NK-92 (cell line): ENCODE measurements around the gene CACNB4.
"Not testable (repeated sequence)": the region's sequence is repeated elsewhere in the genome, so short reads cannot be mapped to it uniquely, and the experiment has no call there.

Experiments
- DNase-seq: peaks from one replicate; lab custom pipeline; 2025; ENCODE audit not compliant: unreplicated experiment; lab: John Stamatoyannopoulos, UW

The CACNB4 gene

GRCh38 chr2:152054593-152054992 lies 44.3 kb downstream of the CACNB4 start:
- DNase-seq, result no peak

- DNase-seq, result no peak
These were observed 47.4 kb downstream of the CACNB4 start for GRCh38 chr2:152051436-152051835.

GRCh38 chr2:152050915-152051314 lies 47.9 kb downstream of the CACNB4 start:
- DNase-seq, result no peak

GRCh38 chr2:152050341-152050740 lies 48.5 kb downstream of the CACNB4 start:
- DNase-seq, result no peak

- DNase-seq, result no peak
These were observed 49.3 kb downstream of the CACNB4 start for GRCh38 chr2:152049541-152049940.

- no peak for DNase-seq
These were observed 50.9 kb downstream of the CACNB4 start for GRCh38 chr2:152047824-152048471.

- DNase-seq, result no peak
These were observed 51.9 kb downstream of the CACNB4 start for GRCh38 chr2:152046940-152047339.

GRCh38 chr2:152042636-152043615 lies 55.9 kb downstream of the CACNB4 start:
- no peak for DNase-seq

- no peak for DNase-seq
These were observed 60.3 kb downstream of the CACNB4 start for GRCh38 chr2:152038441-152038958.

- DNase-seq, result no peak
These were observed 61.0 kb downstream of the CACNB4 start for GRCh38 chr2:152037743-152038435.

GRCh38 chr2:152036611-152037469 lies 62.0 kb downstream of the CACNB4 start:
- no peak for DNase-seq

GRCh38 chr2:152034257-152034801 lies 64.5 kb downstream of the CACNB4 start:
- no peak for DNase-seq

- no peak for DNase-seq
These were observed 65.6 kb downstream of the CACNB4 start for GRCh38 chr2:152033011-152033925.

GRCh38 chr2:152031747-152032306 lies 67.0 kb downstream of the CACNB4 start:
- DNase-seq, result no peak

- not testable (repeated sequence) for DNase-seq
These were observed 68.1 kb downstream of the CACNB4 start for GRCh38 chr2:152030596-152031328.

- DNase-seq, result no peak
These were observed 70.5 kb downstream of the CACNB4 start for GRCh38 chr2:152028182-152028862.

- DNase-seq, result no peak
These were observed 73.1 kb downstream of the CACNB4 start for GRCh38 chr2:152025678-152026287.
